NCI-H82 (cell line): ENCODE results near the gene FRMD4A.

ENCODE experiments used
- DNase-seq: peaks from one replicate; lab custom pipeline; 2025; lab: John Stamatoyannopoulos, UW

Gene FRMD4A

GRCh38 chr10:14017467-14017866 lies 313.3 kb downstream of the FRMD4A start:
- no peak for DNase-seq

- DNase-seq, result no peak
Measured at GRCh38 chr10:14016931-14017333, 313.8 kb downstream of the FRMD4A start.

GRCh38 chr10:14016011-14016536 lies 314.6 kb downstream of the FRMD4A start:
- no peak for DNase-seq

- no peak for DNase-seq
Measured at GRCh38 chr10:14014423-14014822, 316.3 kb downstream of the FRMD4A start.

GRCh38 chr10:14010769-14011574 lies 319.8 kb downstream of the FRMD4A start:
- no peak for DNase-seq

- DNase-seq, result peak; percentile 47
Measured at GRCh38 chr10:14010101-14010558, 320.6 kb downstream of the FRMD4A start.

- peak; percentile 14 for DNase-seq
Measured at GRCh38 chr10:14009371-14010100, 321.2 kb downstream of the FRMD4A start.

GRCh38 chr10:14008740-14009080 lies 322.0 kb downstream of the FRMD4A start:
- no peak for DNase-seq

GRCh38 chr10:14004536-14004935 lies 326.2 kb downstream of the FRMD4A start:
- DNase-seq, result no peak

GRCh38 chr10:14003517-14004184 lies 327.1 kb downstream of the FRMD4A start:
- DNase-seq, result no peak

GRCh38 chr10:14001298-14002040 lies 329.3 kb downstream of the FRMD4A start:
- DNase-seq, result no peak

- no peak for DNase-seq
Measured at GRCh38 chr10:13998163-13998835, 332.4 kb downstream of the FRMD4A start.

GRCh38 chr10:13997650-13998049 lies 333.1 kb downstream of the FRMD4A start:
- no peak for DNase-seq

GRCh38 chr10:13994932-13995331 lies 335.8 kb downstream of the FRMD4A start:
- no peak for DNase-seq

GRCh38 chr10:13993673-13994089 lies 337.0 kb downstream of the FRMD4A start:
- DNase-seq, result no peak

GRCh38 chr10:13993169-13993568 lies 337.6 kb downstream of the FRMD4A start:
- DNase-seq, result no peak

GRCh38 chr10:13991353-13991752 lies 339.4 kb downstream of the FRMD4A start:
- DNase-seq, result no peak

- no peak for DNase-seq
Measured at GRCh38 chr10:13990946-13991345, 339.8 kb downstream of the FRMD4A start.

GRCh38 chr10:13990392-13990805 lies 340.3 kb downstream of the FRMD4A start:
- no peak for DNase-seq

- DNase-seq, result no peak
Measured at GRCh38 chr10:13989616-13990015, 341.1 kb downstream of the FRMD4A start.

- DNase-seq, result no peak
Measured at GRCh38 chr10:13987446-13987845, 343.3 kb downstream of the FRMD4A start.
